ENCODE measurements around the gene CCDC70.

Gene CCDC70

DNA sequence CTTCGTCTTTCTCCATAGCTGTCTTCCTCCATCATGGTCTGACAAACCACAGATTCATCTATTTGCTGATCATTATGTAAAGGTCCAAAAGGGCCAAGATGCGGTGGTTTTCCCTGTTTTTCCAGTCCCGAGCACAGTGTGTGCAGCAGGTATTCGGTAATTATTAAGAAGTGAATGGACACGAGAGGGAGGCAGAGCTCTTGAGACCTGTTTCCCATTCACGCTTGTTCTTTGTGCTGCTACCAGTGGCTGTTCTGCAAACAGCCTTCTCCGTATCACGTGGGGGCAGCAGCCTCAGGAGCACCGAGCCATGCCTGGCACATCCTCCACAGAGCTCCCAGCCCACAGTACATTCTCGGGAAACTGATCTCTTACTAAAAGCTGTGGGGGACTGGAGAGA lies 50.3 kb downstream of the CCDC70 start:
- no peak for DNase-seq

- no peak for DNase-seq
Measured at GRCh38 chr13:51912511-51913225, 50.9 kb downstream of the CCDC70 start.

- no peak for DNase-seq
Measured at GRCh38 chr13:51913421-51914136, 51.8 kb downstream of the CCDC70 start.

DNA sequence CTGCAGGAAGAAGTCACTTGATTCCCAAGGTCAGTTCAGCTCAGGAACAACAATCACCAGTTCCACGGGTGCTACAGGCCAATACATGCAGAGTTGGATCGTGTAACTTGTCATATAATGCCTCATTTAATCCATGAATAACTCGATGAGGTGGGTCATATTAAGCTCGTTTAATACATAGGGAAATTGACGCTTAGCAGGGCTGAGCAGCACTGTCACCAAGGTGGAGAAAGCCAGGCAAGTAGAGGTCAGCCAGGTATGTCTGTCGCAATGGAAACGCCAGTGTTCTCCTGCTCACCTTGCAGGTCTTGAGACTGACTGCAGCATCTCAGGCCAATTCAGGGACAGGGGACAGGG lies 52.3 kb downstream of the CCDC70 start:
- DNase-seq: no peak
